Neural cell (in vitro differentiated cells): Measurements from ENCODE around the gene PDE1C.

ENCODE experiments used
- EP300 ChIP-seq: fragments of 450-650 bp; conservative IDR thresholded peaks from 2 replicates; pipeline ENCODE4 v1.6.1; 2014; ENCODE audit warnings: antibody characterized with exemption, mild to moderate bottlenecking, moderate library complexity; ENCODE audit not compliant: poor library complexity, severe bottlenecking
- EZH2 ChIP-seq: fragments of 200-600, 300-800 bp; shearing (Covaris generic), sonication (generic); IDR thresholded peaks from 2 replicates; pipeline ENCODE4 v1.6.1; 2014; ENCODE audit warnings: antibody characterized with exemption, low read length, borderline replicate concordance, mild to moderate bottlenecking; ENCODE audit not compliant: insufficient read depth, poor library complexity, severe bottlenecking
- POLR2AphosphoS5 ChIP-seq: IDR thresholded peaks from 2 replicates; pipeline ENCODE4 v1.6.1; 2012
- RAD21 ChIP-seq: fragments of 450-650 bp; conservative IDR thresholded peaks from 2 replicates; pipeline ENCODE4 v1.6.1; 2014; ENCODE audit warnings: antibody characterized with exemption, mild to moderate bottlenecking, moderate library complexity
- TAF1 ChIP-seq: IDR thresholded peaks from 2 replicates; pipeline ENCODE4 v1.6.1; 2012; ENCODE audit warnings: low read depth
- TF ChIP-seq, protein P1 (sequence below): fragments of 450-650 bp; IDR thresholded peaks from 2 replicates; pipeline ENCODE4 v1.5.1; 2014; ENCODE audit warnings: antibody characterized with exemption, mild to moderate bottlenecking, moderate library complexity; ENCODE audit not compliant: poor library complexity, severe bottlenecking

DNA sequence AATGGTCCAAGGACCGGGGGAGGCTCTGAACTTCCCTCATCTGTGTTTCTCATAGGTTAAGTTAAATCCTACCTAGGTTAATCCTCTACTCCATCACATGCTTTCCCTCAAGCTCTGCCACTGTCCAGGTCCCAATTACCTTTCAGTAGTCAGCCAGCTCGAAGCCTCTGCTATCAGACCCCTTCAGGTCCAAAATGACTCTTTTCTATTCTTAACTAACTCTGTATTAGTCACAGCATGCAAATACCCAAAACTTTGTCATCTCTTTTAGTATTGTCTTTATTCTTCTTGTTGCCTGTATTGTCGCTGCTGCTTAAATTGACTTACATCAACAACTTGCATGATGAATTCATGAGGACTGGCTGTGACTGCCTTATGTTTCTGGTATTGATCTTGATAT lies 367.9 kb downstream of the PDE1C start:
- TF ChIP-seq POLR2AphosphoS5 (no peak), RAD21 (no peak), EZH2 (no peak), EP300 (no peak), TAF1 (no peak)
- TF ChIP-seq, protein P1, sequence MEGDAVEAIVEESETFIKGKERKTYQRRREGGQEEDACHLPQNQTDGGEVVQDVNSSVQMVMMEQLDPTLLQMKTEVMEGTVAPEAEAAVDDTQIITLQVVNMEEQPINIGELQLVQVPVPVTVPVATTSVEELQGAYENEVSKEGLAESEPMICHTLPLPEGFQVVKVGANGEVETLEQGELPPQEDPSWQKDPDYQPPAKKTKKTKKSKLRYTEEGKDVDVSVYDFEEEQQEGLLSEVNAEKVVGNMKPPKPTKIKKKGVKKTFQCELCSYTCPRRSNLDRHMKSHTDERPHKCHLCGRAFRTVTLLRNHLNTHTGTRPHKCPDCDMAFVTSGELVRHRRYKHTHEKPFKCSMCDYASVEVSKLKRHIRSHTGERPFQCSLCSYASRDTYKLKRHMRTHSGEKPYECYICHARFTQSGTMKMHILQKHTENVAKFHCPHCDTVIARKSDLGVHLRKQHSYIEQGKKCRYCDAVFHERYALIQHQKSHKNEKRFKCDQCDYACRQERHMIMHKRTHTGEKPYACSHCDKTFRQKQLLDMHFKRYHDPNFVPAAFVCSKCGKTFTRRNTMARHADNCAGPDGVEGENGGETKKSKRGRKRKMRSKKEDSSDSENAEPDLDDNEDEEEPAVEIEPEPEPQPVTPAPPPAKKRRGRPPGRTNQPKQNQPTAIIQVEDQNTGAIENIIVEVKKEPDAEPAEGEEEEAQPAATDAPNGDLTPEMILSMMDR: no peak
